Measurements from ENCODE around the gene PKDCC.

GRCh38 chr2:42032745-42033144 lies 15.1 kb upstream of the PKDCC start:
- TF ChIP-seq CTCF (IDR thresholded peaks at IDR 0.05) (no peak), POLR2A (IDR thresholded peaks at IDR 0.05) (no peak), POLR2AphosphoS5 (IDR thresholded peaks at IDR 0.05) (no peak), EP300 (IDR thresholded peaks at IDR 0.05) (no peak)

Data from suprapubic skin (tissue), 4 donors.